ENCODE results near the gene SORCS2.

- no peak for TF ChIP-seq CTCF (conservative IDR thresholded peaks at IDR 0.05; ENCODE audit: low read depth, low read length)
- TF ChIP-seq EZH2 (IDR thresholded peaks at IDR 0.05; ENCODE audit: low read length, unreplicated experiment) = no peak
- TF ChIP-seq EZH2phosphoT487 (IDR thresholded peaks at IDR 0.05; ENCODE audit: borderline replicate concordance, low read length) = no peak
Observed at GRCh38 chr4:7199771-7200441, 7.6 kb downstream of the SORCS2 start.

Data from PC-3 (cell line).